ENCODE results near the gene NCAPH2.

NCAPH2 gene

GRCh38 chr22:50485221-50486131 is 22.5 kb upstream of the NCAPH2 start:
- TF ChIP-seq, protein P1, sequence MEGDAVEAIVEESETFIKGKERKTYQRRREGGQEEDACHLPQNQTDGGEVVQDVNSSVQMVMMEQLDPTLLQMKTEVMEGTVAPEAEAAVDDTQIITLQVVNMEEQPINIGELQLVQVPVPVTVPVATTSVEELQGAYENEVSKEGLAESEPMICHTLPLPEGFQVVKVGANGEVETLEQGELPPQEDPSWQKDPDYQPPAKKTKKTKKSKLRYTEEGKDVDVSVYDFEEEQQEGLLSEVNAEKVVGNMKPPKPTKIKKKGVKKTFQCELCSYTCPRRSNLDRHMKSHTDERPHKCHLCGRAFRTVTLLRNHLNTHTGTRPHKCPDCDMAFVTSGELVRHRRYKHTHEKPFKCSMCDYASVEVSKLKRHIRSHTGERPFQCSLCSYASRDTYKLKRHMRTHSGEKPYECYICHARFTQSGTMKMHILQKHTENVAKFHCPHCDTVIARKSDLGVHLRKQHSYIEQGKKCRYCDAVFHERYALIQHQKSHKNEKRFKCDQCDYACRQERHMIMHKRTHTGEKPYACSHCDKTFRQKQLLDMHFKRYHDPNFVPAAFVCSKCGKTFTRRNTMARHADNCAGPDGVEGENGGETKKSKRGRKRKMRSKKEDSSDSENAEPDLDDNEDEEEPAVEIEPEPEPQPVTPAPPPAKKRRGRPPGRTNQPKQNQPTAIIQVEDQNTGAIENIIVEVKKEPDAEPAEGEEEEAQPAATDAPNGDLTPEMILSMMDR (IDR thresholded peaks at IDR 0.05; ENCODE audit: borderline replicate concordance, control extremely low read depth, extremely low read depth, insufficient read depth, missing control alignments): no peak
- DNase-seq (ENCODE audit: low spot score): no peak
- in situ Hi-C loops (cut with MboI; ENCODE audit: low sequenced_read_pairs, unreplicated experiment): no loop called here

GRCh38 chr22:50486561-50487289 is 21.3 kb upstream of the NCAPH2 start, which contains the start of gene MIOX:
MIOX (plus strand) TSS chr22:50486859; CDS start chr22:50486898, 39 bp downstream.
- peak; percentile 63 for DNase-seq (ENCODE audit: low spot score)
- TF ChIP-seq, protein P1 (IDR thresholded peaks at IDR 0.05; ENCODE audit: borderline replicate concordance, control extremely low read depth, extremely low read depth, insufficient read depth, missing control alignments): no peak
- in situ Hi-C loops (cut with MboI; ENCODE audit: low sequenced_read_pairs, unreplicated experiment): no loop called here

DNA sequence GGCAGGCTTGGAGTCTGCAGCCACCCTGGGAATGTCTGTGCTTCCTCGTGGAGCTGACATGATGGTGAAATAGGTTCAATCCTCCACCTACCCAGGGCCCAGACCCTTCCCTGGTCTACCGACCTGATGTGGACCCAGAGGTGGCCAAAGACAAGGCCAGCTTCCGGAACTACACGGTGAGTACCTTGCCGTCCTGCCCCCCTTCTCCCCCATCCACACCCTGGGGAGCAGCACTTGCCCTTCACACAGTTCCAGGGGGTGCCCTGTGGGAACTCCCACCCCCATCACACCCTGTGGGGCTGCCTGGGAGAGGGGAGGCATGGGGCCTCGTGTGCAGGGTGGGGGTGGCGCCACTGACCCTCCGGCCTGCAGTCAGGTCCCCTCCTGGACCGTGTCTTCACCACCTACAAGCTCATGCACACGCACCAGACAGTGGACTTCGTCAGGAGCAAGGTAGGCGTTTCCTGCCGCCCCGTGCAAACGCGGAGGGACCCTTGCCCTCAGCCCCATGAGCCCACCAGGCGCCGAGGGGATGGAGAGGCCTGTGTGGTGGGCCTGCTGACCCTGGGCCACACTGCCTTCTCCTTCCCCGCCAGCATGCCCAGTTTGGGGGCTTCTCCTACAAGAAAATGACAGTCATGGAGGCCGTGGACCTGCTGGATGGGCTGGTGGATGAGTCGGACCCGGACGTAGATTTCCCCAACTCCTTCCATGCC is 20.6 kb upstream of the NCAPH2 start:
- in situ Hi-C loops (cut with MboI; ENCODE audit: low sequenced_read_pairs, unreplicated experiment): no loop called here
- TF ChIP-seq, protein P1 (IDR thresholded peaks at IDR 0.05; ENCODE audit: borderline replicate concordance, control extremely low read depth, extremely low read depth, insufficient read depth, missing control alignments): no peak
- no peak for DNase-seq (ENCODE audit: low spot score)

GRCh38 chr22:50488006-50488677 is 19.9 kb upstream of the NCAPH2 start:
- no peak for DNase-seq (ENCODE audit: low spot score)
- TF ChIP-seq, protein P1 (IDR thresholded peaks at IDR 0.05; ENCODE audit: borderline replicate concordance, control extremely low read depth, extremely low read depth, insufficient read depth, missing control alignments): no peak
- in situ Hi-C loops (cut with MboI; ENCODE audit: low sequenced_read_pairs, unreplicated experiment): no loop called here

DNA sequence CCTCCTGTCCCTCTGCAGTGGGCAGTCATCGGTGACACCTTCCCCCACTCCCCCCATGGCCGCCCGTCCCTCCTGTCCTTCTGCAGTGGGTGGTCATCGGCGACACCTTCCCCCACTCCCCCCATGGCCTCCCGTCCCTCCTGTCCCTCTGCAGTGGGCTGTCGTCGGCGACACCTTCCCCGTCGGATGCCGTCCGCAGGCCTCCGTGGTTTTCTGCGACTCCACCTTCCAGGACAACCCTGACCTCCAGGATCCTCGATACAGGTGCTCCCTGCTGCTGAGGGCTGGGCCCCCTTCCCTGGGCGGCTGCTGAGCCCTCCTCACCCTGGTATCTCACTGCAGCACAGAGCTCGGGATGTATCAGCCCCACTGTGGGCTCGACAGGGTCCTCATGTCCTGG is 19.1 kb upstream of the NCAPH2 start:
- in situ Hi-C loops (cut with MboI; ENCODE audit: low sequenced_read_pairs, unreplicated experiment): no loop called here
- TF ChIP-seq, protein P1 (IDR thresholded peaks at IDR 0.05; ENCODE audit: borderline replicate concordance, control extremely low read depth, extremely low read depth, insufficient read depth, missing control alignments): no peak

More for the DNA sequence above, 19.1 kb upstream of the NCAPH2 start:
- no peak for DNase-seq (ENCODE audit: low spot score)
